H1 (cell line): ENCODE data around the gene FIGNL2.

Experiments
- CTCF ChIP-seq, 3 experiments: IDR thresholded peaks; 1 replicate in 2 of 3; 2 replicates in 1 of 3; pipeline versions ENCODE4 v1.5.1 to v1.6.1; 2011; ENCODE audit warnings: low read length in 3 of 3, mild to moderate bottlenecking in 3 of 3, inconsistent platforms in 2 of 3, low read depth in 1 of 3, moderate library complexity in 1 of 3; ENCODE audit not compliant: insufficient read depth in 1 of 3; ENCODE audit errors: control extremely low read depth in 1 of 3
- JUN ChIP-seq: IDR thresholded peaks from 2 replicates; pipeline ENCODE4 v1.6.1; 2011; ENCODE audit warnings: low read depth, mild to moderate bottlenecking, improper control_type of control experiment, low read length
- MAX ChIP-seq: IDR thresholded peaks from 2 replicates; pipeline ENCODE4 v1.6.1; 2012; ENCODE audit warnings: inconsistent platforms
- RXRA ChIP-seq: IDR thresholded peaks from 2 replicates; pipeline ENCODE4 v1.6.1; 2011; ENCODE audit warnings: low read depth, mild to moderate bottlenecking, low read length, moderate library complexity; ENCODE audit not compliant: insufficient read depth
- TAF1 ChIP-seq: IDR thresholded peaks from 2 replicates; pipeline ENCODE4 v1.6.1; 2011; ENCODE audit warnings: mild to moderate bottlenecking, low read depth, low read length

DNA sequence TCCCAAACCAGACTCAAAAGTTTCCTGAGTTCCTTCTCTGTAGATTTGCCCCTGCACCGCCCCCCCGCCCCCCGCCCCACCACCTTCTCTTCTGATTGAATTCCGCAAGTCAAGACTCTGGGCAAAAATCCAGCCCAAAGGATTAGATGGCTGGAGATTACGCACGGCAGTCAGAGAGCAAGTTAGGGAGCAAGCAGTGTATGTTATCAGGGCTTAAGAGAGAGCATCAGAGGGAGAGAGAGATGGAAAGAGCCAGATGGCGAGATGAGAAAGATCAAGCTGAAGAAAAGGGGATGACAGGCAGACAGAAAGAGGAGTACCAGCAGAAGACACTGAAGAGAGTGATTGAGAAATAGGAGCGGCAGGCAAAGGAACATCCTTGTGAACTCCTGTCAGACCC, 25.5 kb upstream of the FIGNL2 start:
- TF ChIP-seq CTCF (IDR thresholded peaks at IDR 0.05; ENCODE audit: control extremely low read depth in 1 of 3, insufficient read depth in 1 of 3, low read depth in 1 of 3, low read length in 3 of 3) (no peak), MAX (no peak), TAF1 (no peak), RXRA (no peak), JUN (no peak)
